Left cardiac atrium (tissue), 4 donors: ENCODE measurements around the gene VPS50. TPM values are rescaled to one million over a fixed set of nuclear protein-coding genes. Genes with fewer than 3 reads are reported as not detected.

Experiments used
- ATAC-seq, 2 donors: fragments of 200-7000 bp; cut with Tn5 transposase; one replicate each; pipeline ENCODE4 v1.9.1; 2020; ENCODE audit warnings: mild to moderate bottlenecking in 2 of 2, moderate library complexity in 2 of 2
- DNase-seq: peaks from one replicate; pipeline ENCODE4 v3.0.0-alpha.2; 2020
- intact Hi-C, 2 donors: fragments of 100-400 bp; cut with DNase I; formaldehyde crosslinking; loops; one replicate each; pipeline versions ENCODE4 v1.14.1 to v1.15.1; 2022 to 2023
- long read RNA-seq: library from polyadenylated mRNA; unstranded; transcript quantifications from one replicate; pipeline ENCODE4 v2.0.0, GENCODE V29; 2021
- total RNA-seq, 2 donors: library from RNA; stranded (reverse); fragmentation: NEBNext Ultra II Directional; extraction: Animal tissue kit (Norgen Biotek cat#: 25700); gene quantifications; one replicate each; pipeline ENCODE4 v1.2.1, GENCODE V29; 2021
- donor health status: DM: no; HTN: yes; CAD: no.
- donor health status: DM: no; HTN: yes; CAD: no; lungs with severe emphysema.
- donor health status: DM: yes; HTN: yes; CAD: no.
- donor health status: Dilated cardiomyopathy.

VPS50 gene
- total RNA-seq = 10 to 100 TPM; 15.2 to 18.1 TPM
- long read RNA-seq, full-length matches to known transcripts = 12 of 18 reads
- long read RNA-seq, partial matches to known transcripts = 2 of 18 reads
- long read RNA-seq, other reads (novel, unspliced or antisense) = 4 of 18 reads

DNA sequence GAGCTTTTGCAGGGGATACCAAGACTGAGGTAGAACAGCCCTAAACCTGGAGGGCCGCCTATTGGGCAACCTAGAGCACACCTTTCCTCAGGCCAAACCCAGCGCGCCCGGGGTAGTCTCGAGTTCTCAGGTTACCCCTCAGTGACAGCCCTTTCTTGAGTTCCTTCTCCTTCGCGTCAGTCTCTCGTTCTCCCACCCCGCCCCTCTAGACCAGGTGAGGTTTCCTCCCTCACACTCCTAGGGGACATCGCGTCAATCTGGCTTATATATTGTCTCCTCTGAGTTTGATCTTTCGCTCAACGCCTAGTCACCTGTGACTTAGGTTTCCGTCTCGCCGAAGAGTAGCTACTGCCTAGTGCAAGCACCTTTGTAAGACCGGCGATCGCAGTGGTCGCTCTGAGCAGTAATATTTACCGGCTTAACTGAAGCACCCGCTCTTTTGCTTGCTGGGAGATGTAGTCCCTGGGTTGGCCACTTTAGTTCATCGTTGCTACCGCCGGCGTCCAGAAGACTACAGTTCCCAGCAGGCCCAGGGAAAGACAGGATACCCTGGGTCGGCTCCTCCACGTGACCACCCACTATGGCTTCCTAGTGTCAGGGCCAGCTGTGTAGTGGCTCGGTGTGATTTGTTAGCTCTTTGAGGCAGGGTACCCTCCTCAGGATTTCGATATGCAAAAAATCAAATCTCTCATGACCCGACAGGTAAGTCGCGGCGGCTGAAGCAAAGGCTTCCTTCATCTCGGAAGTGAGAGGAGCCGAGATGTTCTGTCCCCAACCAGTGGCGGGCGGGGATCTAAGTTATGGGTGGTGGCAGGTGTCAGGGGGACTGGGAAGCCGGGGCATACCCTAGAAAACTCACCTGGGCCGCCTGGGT lies at the start of gene VPS50:
TSS of gene VPS50 (plus strand) at position 568 of the 874 bp plus-strand sequence. CDS start at position 670, 102 bp downstream.
- intact Hi-C loops = no loop called here
- ATAC-seq (peak; percentile 100), DNase-seq (peak; percentile 96)

GRCh38 chr7:93185303-93186027 lies 46.7 kb upstream of the VPS50 start:
- intact Hi-C loops = no loop called here
- ATAC-seq = no peak
- no peak for DNase-seq

GRCh38 chr7:93188870-93189634 lies 43.1 kb upstream of the VPS50 start:
- ATAC-seq (no peak), DNase-seq (no peak)
- intact Hi-C loops = no loop called here

GRCh38 chr7:93194386-93194785 lies 37.8 kb upstream of the VPS50 start:
- no peak for DNase-seq
- no peak for ATAC-seq
- intact Hi-C loops = no loop called here

- intact Hi-C loops = no loop called here
These were observed 35.8 kb upstream of the VPS50 start for GRCh38 chr7:93196336-93196735.

GRCh38 chr7:93198472-93198871 lies 33.7 kb upstream of the VPS50 start:
- no peak for ATAC-seq
- intact Hi-C loops = no loop called here

More at GRCh38 chr7:93196336-93196735, 35.8 kb upstream of the VPS50 start:
- ATAC-seq = no peak
- DNase-seq = no peak

DNA sequence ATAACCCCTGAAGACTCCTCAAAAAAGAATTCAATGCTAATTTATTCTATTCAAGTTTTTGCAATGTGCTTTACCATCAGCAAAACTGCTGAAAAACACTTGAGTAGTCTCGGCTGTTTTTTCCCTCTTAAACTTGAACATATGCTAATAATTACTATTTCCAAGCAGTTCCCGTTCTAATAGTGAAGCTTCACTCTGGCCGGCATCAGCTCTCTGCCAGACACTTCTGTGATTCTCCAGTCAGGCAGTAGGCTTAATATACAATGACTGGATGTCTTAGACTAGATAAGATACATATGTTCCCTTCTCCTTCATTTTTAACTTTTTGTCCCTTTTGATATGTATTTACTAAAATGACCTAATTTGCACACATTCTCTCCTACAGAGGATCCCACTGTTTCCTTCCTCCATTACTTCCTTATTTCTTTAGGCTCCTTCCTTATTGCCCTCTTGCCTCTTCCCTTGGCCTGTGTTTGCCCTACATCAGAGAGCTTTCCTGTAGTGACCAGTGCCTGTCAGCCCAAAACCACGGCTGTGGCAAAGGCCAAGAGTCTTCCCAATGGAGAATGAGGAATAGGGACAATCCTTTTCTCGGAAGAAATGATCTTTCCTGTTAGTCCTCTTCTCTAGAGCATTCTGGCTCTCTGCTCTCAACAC lies 29.4 kb upstream of the VPS50 start:
- intact Hi-C loops = no loop called here
- ATAC-seq = no peak
- no peak for DNase-seq

More at GRCh38 chr7:93198472-93198871, 33.7 kb upstream of the VPS50 start:
- no peak for DNase-seq

- DNase-seq = no peak
- ATAC-seq = no peak
- intact Hi-C loops = no loop called here
These were observed 28.7 kb upstream of the VPS50 start for GRCh38 chr7:93203496-93203895.

DNA sequence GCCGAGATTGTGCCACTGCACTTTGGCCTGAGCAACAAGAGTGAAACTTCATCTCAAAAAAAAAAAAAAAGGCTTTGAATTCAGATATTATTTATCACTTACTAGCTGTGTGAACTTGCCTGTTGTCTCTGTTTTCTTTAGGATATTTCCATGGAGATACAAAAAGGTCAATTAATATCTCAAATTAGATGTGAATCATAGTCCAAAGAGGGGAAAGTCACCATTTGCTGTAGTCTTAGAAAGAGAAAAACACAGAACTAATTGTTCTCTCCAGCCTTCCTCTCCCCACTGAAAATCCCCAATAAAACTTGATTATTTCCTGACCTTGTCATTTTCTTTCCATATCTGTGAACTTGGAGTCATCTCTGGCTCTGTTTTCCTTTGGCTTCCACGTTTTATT lies 27.1 kb upstream of the VPS50 start:
- DNase-seq (no peak), ATAC-seq (no peak)
- intact Hi-C loops = no loop called here

- ATAC-seq (no peak), DNase-seq (no peak)
- intact Hi-C loops = no loop called here
These were observed 20.8 kb upstream of the VPS50 start for GRCh38 chr7:93211228-93211818.

- DNase-seq = no peak
These were observed 19.3 kb upstream of the VPS50 start for GRCh38 chr7:93212881-93213280.

DNA sequence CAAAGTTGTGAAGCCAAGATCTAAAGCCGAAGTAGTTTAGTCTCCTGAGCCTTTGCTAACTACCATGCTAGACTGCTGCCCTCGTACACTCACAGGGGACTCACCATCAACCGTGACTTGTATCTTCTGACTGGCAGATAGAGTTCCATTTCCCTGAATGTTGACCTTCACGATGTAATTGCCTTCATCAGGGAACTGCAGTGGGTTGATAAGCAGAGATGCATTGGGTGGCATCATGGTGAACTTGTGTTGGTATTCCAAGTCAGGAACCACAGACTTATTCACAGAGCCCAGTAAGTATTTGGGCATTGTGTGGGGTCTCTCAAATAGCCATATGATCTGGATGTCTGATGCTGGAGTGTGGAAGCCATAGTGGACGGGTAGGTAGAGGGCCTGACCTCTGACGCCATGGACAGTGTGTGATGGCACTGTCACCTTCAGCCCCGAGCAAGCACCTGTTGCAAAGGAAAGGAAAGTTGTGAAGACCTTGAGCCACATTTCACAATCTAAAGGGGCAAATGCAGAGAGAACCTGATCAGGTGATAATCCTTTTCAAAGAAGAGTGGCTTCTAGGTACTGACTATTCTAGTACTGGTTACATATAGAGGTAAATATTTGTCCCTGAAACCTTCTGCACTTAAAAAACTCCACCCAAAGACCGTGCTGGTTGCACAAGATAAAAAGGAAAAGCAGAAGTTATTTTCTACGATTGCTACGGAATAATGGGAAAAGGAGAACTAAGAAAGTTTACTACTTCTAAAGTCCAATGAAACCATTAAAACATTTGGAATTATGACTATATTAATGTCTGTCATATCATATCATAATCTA lies 13.0 kb upstream of the VPS50 start:
- intact Hi-C loops = no loop called here

More at GRCh38 chr7:93212881-93213280, 19.3 kb upstream of the VPS50 start:
- intact Hi-C loops = no loop called here
- ATAC-seq = no peak

DNA sequence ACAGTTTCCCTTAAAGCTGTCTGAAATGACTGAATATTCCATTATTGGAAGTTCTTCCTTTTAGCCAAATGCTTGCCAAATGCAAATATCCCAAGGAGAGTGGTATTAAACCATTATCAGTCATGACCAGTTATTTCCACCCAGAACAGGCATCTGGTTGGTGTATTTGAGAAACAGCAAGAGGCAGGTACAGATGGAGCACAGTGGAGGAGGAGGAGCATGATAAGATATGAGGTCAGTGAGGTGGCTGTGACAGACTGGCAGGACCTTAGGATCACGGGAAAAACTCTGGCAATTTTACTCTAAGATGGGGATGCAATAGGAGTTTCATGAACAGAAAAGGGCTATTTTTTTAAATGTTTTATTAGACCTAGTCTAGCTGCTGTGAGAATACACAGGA lies 12.3 kb upstream of the VPS50 start:
- intact Hi-C loops = no loop called here
- no peak for DNase-seq

More for the DNA sequence above, 13.0 kb upstream of the VPS50 start:
- ATAC-seq (no peak), DNase-seq (no peak)

DNA sequence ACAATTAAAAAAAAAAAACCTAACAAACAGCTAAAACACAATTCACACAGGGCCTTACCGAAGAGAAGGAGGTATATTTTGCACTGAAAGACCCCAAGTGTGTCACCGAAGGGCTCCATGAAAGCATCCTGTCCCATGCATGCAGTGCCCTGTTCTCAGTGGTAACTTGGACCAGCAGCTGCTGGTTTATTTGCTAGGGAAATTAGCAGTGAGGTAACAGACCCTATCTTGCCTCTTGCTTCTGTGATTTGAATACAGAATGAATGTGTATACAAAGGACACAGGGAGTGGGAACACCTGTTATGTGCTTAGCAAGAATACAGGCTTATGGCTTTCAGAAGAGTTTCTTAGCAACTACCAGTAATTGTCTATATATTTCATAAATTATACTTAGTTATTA lies 5.9 kb upstream of the VPS50 start, which contains the start of gene HEPACAM2:
TSS of gene HEPACAM2 (minus strand) at position 160 of the 400 bp plus-strand sequence.
- intact Hi-C loops = no loop called here
- no peak for DNase-seq
- no peak for ATAC-seq

More for the DNA sequence above, 12.3 kb upstream of the VPS50 start:
- no peak for ATAC-seq

DNA sequence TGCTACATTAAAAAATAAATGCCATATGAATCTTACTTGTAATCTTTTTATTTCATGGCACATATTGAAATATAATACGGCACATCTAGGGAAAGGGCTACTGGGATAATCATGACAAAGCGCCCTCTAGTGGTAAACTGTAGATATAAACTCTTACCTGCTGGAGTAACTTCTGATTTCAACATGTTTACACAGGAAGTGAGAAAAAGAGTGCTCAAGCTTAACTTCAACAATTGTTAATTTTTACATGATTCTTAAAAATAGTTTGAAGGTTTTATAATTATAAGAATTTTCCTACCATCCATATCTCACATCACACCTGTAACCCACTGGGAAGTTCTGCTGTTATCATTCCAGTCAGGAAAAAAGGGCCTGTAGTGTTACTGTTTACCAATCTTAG lies 3.9 kb upstream of the VPS50 start:
- intact Hi-C loops = no loop called here
- DNase-seq (no peak), ATAC-seq (no peak)

- intact Hi-C loops = no loop called here
These were observed 907 bp upstream of the VPS50 start for GRCh38 chr7:93231259-93231658.

GRCh38 chr7:93232673-93233018 lies 480 bp downstream of the VPS50 start:
- DNase-seq (no peak), ATAC-seq (peak in 1 of 2 donors; percentile 30)
- intact Hi-C loops = no loop called here

More at GRCh38 chr7:93231259-93231658, 907 bp upstream of the VPS50 start:
- DNase-seq = no peak
- no peak for ATAC-seq

DNA sequence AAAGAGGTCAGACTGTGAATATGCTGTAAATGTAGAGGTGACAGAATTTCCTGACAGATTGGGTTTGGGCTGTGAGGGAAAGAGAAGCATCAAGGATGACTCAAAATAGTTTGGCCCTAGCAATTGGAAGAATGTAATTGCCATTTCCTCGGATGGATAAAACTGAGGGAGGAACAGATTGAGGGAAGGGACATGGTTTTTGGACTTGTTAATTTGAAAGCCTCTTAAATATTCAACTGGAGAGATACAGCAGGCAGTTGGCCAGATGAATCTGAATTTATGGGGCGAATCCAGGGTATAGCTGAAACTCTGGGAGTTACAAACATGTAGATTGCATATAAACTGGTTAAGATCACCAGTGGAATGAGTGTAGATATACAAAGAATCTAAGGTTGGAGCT lies 3.4 kb downstream of the VPS50 start:
- intact Hi-C loops = no loop called here
- no peak for DNase-seq
- no peak for ATAC-seq
